Measurements from ENCODE around the gene RPS6KL1. TPM values are rescaled to one million over a fixed set of nuclear protein-coding genes. Genes with fewer than 3 reads are reported as not detected.

Gene RPS6KL1
- total and polyA plus RNA-seq, 11 donors = 8.3 to 26.8 (median 17.8) TPM

DNA sequence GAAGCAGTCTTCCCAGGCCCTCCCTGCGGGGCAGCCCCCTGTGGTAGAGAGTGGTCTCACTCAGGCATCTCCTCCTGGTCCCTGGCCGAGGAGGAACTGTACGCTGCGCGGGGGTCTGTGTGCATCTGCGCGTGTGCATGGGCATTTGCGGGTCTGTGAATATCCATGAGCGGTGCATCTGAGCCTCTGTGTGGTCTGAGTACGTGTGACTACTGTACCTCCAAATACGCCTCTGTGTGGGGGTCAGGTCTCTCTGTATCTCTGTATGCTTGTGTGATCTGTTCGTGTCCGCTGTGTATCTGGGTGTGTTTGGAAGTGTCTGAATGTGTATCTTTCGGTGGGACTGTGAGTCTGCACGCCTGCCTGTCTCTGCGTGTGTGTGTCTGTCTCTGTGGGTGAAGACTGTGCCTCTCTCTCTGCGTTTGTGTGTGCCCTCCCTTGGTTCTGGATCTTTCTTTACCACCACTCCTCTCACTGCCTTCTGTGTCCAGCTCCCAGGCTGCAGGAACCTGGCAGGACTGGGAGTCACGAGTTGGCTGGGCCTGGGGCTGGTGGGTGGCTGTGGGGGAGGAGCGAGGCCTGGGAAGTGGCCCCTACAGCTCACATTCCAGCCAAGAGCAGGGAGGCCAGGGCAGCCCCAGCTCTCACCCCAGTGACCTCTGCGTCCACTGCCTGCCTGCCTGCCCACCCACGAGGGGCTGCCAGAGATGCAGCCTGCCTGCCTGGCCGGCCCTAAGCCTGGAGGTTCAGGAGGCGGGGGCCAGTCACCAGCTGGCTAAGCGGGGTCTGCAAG, 33.4 kb upstream of the RPS6KL1 start:
- peaks cover 0 to 9% (median 0%) of the 10 kb centered on the region in 9 donors for H3K27me3 ChIP-seq
- no peak for TF ChIP-seq POLR2A (IDR thresholded peaks at IDR 0.05)
- TF ChIP-seq, protein P1, sequence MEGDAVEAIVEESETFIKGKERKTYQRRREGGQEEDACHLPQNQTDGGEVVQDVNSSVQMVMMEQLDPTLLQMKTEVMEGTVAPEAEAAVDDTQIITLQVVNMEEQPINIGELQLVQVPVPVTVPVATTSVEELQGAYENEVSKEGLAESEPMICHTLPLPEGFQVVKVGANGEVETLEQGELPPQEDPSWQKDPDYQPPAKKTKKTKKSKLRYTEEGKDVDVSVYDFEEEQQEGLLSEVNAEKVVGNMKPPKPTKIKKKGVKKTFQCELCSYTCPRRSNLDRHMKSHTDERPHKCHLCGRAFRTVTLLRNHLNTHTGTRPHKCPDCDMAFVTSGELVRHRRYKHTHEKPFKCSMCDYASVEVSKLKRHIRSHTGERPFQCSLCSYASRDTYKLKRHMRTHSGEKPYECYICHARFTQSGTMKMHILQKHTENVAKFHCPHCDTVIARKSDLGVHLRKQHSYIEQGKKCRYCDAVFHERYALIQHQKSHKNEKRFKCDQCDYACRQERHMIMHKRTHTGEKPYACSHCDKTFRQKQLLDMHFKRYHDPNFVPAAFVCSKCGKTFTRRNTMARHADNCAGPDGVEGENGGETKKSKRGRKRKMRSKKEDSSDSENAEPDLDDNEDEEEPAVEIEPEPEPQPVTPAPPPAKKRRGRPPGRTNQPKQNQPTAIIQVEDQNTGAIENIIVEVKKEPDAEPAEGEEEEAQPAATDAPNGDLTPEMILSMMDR (IDR thresholded peaks at IDR 0.05) = no peak
- intact Hi-C loops (cut with DNase I) = no loop called here
- ATAC-seq (no peak), DNase-seq (no peak)
- 82 to 89% (median 83%) methylated on average over 13 to 24 of the region's 24 CpGs for WGBS, 4 donors
- H3K4me3 ChIP-seq = peak overlapping the region in 3 of 12 donors; percentile 72 to 89 (median 78)
- no peak overlapping the region for H3K27ac ChIP-seq
- H3K9me3 ChIP-seq = no peaks in the 10 kb centered on the region
- no peaks in the 10 kb centered on the region for H3K36me3 ChIP-seq
- H3K4me1 ChIP-seq = peaks cover 0 to 45% (median 28%) of the 10 kb centered on the region in 12 donors

DNA sequence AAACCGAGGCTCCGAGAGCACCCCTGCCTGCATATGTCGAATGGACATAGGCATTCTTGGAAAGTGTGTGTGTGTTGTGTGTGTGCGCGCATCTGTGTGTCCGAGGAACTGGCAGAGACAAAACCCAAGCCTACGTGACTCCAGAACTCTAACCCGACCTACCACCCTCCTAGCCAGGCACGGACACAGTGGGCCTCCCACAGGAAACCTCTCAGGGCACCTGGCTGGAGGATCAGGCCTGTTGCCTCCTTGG, 32.9 kb upstream of the RPS6KL1 start:
- peak overlapping the region in 3 of 12 donors; percentile 63 to 81 (median 74) for H3K27ac ChIP-seq
- TF ChIP-seq POLR2A (IDR thresholded peaks at IDR 0.05) = no peak
- TF ChIP-seq, protein P1 (IDR thresholded peaks at IDR 0.05) = no peak
- WGBS, 4 donors = 74 to 93% (median 82%) methylated on average over 8 to 9 of the region's 9 CpGs

DNA sequence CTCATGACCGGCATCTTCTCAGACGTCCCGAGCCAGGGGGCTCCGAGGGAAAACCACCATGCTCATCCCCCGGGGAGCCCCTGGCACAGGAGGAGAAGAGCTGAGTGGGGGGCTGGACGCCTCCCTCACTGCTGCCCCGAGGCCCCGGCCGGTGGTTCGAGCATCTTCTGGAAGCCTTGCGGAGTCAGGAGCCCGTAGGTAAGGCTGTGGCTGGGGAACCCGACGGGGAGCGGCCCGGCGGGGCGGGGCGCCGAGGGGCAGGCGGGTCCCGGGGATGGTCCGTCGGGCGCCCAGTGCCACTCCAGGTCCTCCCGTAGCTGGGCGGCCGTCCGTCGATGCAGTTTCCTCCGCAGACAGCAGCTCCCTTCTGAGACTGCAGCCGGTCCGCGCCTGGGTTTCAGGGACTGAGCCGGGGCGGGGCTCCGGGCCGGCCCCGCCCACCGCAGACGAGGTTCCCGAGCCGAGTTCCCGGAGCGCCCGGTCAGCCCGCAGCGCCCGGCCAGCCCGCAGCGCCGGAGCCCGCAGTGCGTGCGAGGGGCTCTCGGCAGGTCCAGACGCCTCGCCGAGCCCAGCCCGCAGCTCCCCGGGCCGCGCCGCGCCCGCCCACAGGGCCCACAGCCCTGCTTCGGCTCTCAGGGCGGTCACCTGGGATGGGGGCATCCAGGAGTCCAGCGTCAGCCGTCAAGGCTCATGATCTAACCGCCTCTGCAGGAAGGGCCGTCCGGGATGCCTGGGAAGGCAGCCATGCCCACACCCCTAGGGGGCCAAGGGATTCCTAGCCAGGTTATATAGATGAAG, 32.4 kb upstream of the RPS6KL1 start, which contains the start of gene PGF:
Gene PGF, minus strand, starts transcription at position 369 of the 798 bp plus-strand sequence. Its CDS starts 355 bp downstream, at position 14.
- peak within 1 kb of the TSS; percentile 51 to 89 (median 70) for H3K4me3 ChIP-seq
- intact Hi-C loops (cut with DNase I) = no loop called here
- peak; percentile 73 to 88 (median 79) for DNase-seq
- no peaks in the 10 kb centered on the region for H3K9me3 ChIP-seq
- WGBS, 4 donors = 4 to 30% (median 6%) methylated on average over 4 to 73 of the region's 73 CpGs
- H3K27ac ChIP-seq = peak within 1 kb of the TSS in 11 of 12 donors; percentile 36 to 87 (median 76)
- TF ChIP-seq, protein P1 (IDR thresholded peaks at IDR 0.05) = no peak
- TF ChIP-seq POLR2A (IDR thresholded peaks at IDR 0.05) = peak in 1 of 2 donors; percentile 94
- H3K36me3 ChIP-seq = no peaks in the 10 kb centered on the region
- ATAC-seq = peak in 3 of 4 donors; percentile 78 to 85 (median 78)
- peaks cover 0 to 56% (median 34%) of the 10 kb centered on the region in 12 donors for H3K4me1 ChIP-seq
- H3K27me3 ChIP-seq = peaks cover 0 to 9% (median 0%) of the 10 kb centered on the region in 9 donors

More for the DNA sequence above, 32.9 kb upstream of the RPS6KL1 start:
- ATAC-seq (no peak), DNase-seq (no peak)
- intact Hi-C loops (cut with DNase I) = no loop called here
- peaks cover 0 to 51% (median 32%) of the 10 kb centered on the region in 12 donors for H3K4me1 ChIP-seq
- peaks cover 0 to 9% (median 0%) of the 10 kb centered on the region in 9 donors for H3K27me3 ChIP-seq
- no peaks in the 10 kb centered on the region for H3K9me3 ChIP-seq
- peak overlapping the region in 10 of 12 donors; percentile 58 to 89 (median 72) for H3K4me3 ChIP-seq
- H3K36me3 ChIP-seq = no peaks in the 10 kb centered on the region

DNA sequence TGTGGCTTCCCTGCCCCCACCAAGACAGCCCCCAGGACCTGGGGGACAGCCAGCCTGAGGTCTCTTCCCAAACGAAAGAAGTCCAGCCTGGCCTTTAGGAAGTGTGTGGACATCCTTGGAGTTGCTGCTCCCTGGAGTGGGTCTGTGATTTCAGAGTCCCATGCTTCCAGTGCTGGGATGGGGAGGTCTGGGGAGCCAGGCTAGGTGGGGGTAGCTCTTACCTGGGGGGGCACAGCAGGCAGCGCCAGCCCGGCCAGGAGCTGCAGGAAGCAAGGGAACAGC, 31.8 kb upstream of the RPS6KL1 start:
- intact Hi-C loops (cut with DNase I) = loop anchor here in 1 of 10 donors (5.0 kb wide), 1 partner anchor 47 kb away; the partner anchor contains the start of gene EIF2B2
- peaks cover 0 to 60% (median 34%) of the 10 kb centered on the region in 12 donors for H3K4me1 ChIP-seq
- 7 to 11% (median 8%) methylated on average over 2 to 3 of the region's 3 CpGs for WGBS, 4 donors
- no peaks in the 10 kb centered on the region for H3K9me3 ChIP-seq
- peak in 1 of 5 donors; percentile 23 for DNase-seq
- no peaks in the 10 kb centered on the region for H3K36me3 ChIP-seq
- peaks cover 0 to 9% (median 0%) of the 10 kb centered on the region in 9 donors for H3K27me3 ChIP-seq
- TF ChIP-seq, protein P1 (IDR thresholded peaks at IDR 0.05) = no peak
- no peak for TF ChIP-seq POLR2A (IDR thresholded peaks at IDR 0.05)
- H3K27ac ChIP-seq = peak overlapping the region in 11 of 12 donors; percentile 36 to 87 (median 76)
- peak overlapping the region; percentile 51 to 89 (median 70) for H3K4me3 ChIP-seq
- ATAC-seq = peak in 2 of 4 donors; percentile 19 to 29

Data from heart left ventricle (tissue), 16 donors.